ENCODE results near the gene P2RY11.
A peak's percentile ranks its signal among the peaks of the same experiment; 100 is the strongest.

P2RY11 gene

DNA sequence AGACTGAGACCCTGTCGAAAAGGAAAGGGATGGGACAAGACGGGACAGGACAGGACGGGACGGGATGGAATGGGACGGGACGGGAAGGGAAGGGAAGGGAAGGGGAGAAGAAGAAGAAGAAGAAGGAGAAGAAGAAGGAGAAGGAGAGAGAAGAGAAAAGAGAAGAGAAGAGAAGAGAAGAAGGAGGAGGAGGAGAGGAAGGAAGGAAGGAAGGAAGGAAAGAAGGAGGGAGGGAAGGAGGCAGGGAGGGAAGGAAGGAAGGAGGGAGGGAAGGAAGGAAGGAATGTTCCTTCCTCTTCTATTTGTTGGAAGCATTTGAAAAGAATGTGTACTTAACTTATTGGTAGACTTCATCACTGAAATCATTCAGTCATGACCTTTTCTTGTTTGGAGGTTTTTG, 35.0 kb upstream of the P2RY11 start:
- TF ChIP-seq, protein P1, sequence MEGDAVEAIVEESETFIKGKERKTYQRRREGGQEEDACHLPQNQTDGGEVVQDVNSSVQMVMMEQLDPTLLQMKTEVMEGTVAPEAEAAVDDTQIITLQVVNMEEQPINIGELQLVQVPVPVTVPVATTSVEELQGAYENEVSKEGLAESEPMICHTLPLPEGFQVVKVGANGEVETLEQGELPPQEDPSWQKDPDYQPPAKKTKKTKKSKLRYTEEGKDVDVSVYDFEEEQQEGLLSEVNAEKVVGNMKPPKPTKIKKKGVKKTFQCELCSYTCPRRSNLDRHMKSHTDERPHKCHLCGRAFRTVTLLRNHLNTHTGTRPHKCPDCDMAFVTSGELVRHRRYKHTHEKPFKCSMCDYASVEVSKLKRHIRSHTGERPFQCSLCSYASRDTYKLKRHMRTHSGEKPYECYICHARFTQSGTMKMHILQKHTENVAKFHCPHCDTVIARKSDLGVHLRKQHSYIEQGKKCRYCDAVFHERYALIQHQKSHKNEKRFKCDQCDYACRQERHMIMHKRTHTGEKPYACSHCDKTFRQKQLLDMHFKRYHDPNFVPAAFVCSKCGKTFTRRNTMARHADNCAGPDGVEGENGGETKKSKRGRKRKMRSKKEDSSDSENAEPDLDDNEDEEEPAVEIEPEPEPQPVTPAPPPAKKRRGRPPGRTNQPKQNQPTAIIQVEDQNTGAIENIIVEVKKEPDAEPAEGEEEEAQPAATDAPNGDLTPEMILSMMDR (conservative IDR thresholded peaks at IDR 0.05; ENCODE audit: low read depth, low read length) = no peak
- no peak overlapping the region for H3K4me3 ChIP-seq (ENCODE audit: low read depth, low read length)
- DNase-seq (ENCODE audit: low read depth) = no peak

- H3K4me3 ChIP-seq (ENCODE audit: low read depth, low read length) = no peak overlapping the region
- TF ChIP-seq, protein P1 (conservative IDR thresholded peaks at IDR 0.05; ENCODE audit: low read depth, low read length) = no peak
- DNase-seq (ENCODE audit: low read depth) = no peak
Measured at GRCh38 chr19:10078329-10078728, 33.2 kb upstream of the P2RY11 start.

- TF ChIP-seq, protein P1 (conservative IDR thresholded peaks at IDR 0.05; ENCODE audit: low read depth, low read length) = no peak
- DNase-seq (ENCODE audit: low read depth) = no peak
- H3K4me3 ChIP-seq (ENCODE audit: low read depth, low read length) = no peak overlapping the region
Measured at GRCh38 chr19:10079031-10079453, 32.5 kb upstream of the P2RY11 start.

DNA sequence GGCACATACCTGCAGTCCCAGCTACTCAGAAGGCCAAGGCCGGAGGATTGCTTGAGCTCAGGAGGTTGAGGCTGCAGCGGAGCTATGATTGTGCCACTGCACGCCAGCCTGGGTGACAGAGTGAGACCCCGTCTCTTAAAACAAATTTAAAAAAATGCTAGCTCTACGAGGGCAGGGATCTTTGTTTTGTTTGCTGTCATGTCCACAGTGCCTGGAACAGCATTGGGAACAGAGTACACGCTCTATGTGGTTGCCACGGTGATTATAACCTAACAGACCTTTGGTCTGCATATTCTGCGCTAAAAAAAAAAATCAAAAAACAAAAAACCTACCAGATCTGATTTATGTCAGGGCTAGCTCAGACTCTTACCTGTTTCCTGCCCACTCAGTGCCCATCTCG, 27.6 kb upstream of the P2RY11 start:
- no peak overlapping the region for H3K4me3 ChIP-seq (ENCODE audit: low read depth, low read length)
- TF ChIP-seq, protein P1 (conservative IDR thresholded peaks at IDR 0.05; ENCODE audit: low read depth, low read length) = no peak
- no peak for DNase-seq (ENCODE audit: low read depth)

DNA sequence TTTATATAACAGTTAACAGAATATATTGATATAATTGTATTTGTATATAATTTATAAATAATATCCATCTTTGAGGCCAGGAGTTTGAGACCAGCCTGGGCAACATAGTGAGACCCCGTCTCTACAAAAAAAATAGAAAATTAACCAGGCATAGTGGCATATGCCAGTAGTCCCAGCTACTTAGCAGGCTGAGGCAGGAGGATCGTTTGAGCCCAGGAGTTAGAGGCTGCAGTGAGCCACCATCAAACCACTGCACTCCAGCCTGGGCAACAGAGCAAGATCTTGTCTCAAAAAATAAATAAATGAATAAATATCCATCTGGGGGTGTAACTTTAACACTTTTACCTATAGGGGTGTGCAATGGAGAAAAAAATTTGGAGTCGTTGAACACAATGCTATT, 26.7 kb upstream of the P2RY11 start:
- no peak overlapping the region for H3K4me3 ChIP-seq (ENCODE audit: low read depth, low read length)
- DNase-seq (ENCODE audit: low read depth) = no peak
- TF ChIP-seq, protein P1 (conservative IDR thresholded peaks at IDR 0.05; ENCODE audit: low read depth, low read length) = no peak

- H3K4me3 ChIP-seq (ENCODE audit: low read depth, low read length) = peak within 1 kb of the TSS; percentile 95
- TF ChIP-seq, protein P1 (conservative IDR thresholded peaks at IDR 0.05; ENCODE audit: low read depth, low read length) = no peak
- peak; percentile 72 for DNase-seq (ENCODE audit: low read depth)
Measured at GRCh38 chr19:10085641-10086590, 25.6 kb upstream of the P2RY11 start, which contains the start of gene SHFL. SHFL (plus strand) TSS chr19:10086317; CDS start chr19:10086428, 111 bp downstream.

Data from choroid plexus epithelial cell (primary cell).